PC-3 (cell line): Measurements from ENCODE around the gene SOBP. TPM values are rescaled to one million over a fixed set of nuclear protein-coding genes. Genes with fewer than 3 reads are reported as not detected.

Experiments used
- ATAC-seq: fragments of 200-7000 bp; cut with Tn5 transposase; 2 replicates; pipeline ENCODE4 v1.9.1; 2020; ENCODE audit warnings: mild to moderate bottlenecking, moderate library complexity
- BruUV-seq: library from RNA; stranded (reverse); fragments of 400-500 nt; replicated peaks from 2 replicates; lab custom pipeline; 2021; lab: Mats Ljungman, UMichigan
- CTCF ChIA-PET: fragments of 300-600 bp; sonication (Branson Sonifier 250); formaldehyde crosslinking; loops from one replicate; lab custom pipeline; 2022; ENCODE audit warnings: antibody characterized with exemption; lab: Charles Lee
- POLR2A ChIA-PET: fragments of 300-600 bp; sonication (Branson Sonifier 250); formaldehyde crosslinking; loops from one replicate; lab custom pipeline; 2022; ENCODE audit warnings: antibody characterized with exemption; ENCODE audit not compliant: unreplicated experiment; lab: Charles Lee
- DNase-seq: peaks from one replicate; pipeline ENCODE4 v3.0.0-alpha.2; 2015
- H2AFZ ChIP-seq: fragments of 300-600 bp; sonication (generic); 2 replicates; pipeline ENCODE4 v1.6.0; 2016; ENCODE audit warnings: antibody characterized with exemption, low read length
- H3F3A ChIP-seq: fragments of 300-600 bp; sonication (generic); one replicate; pipeline ENCODE4 v1.6.0; 2017; ENCODE audit warnings: antibody characterized with exemption, low read length, control low read depth, mild to moderate bottlenecking; ENCODE audit not compliant: unreplicated experiment
- H3K27ac ChIP-seq: fragments of 300-600 bp; sonication (generic); 2 replicates; pipeline ENCODE4 v1.5.1; 2016; ENCODE audit warnings: mild to moderate bottlenecking, low read length
- H3K27me3 ChIP-seq: fragments of 300-600 bp; sonication (generic); 2 replicates; pipeline ENCODE4 v1.6.1; 2016; ENCODE audit warnings: low read length, mixed read lengths
- H3K36me3 ChIP-seq: fragments of 300-600 bp; sonication (generic); 2 replicates; pipeline ENCODE4 v1.6.1; 2016; ENCODE audit warnings: low read depth, mixed run types, low read length, mixed read lengths
- H3K4me1 ChIP-seq: fragments of 300-600 bp; sonication (generic); 2 replicates; pipeline ENCODE4 v1.5.1; 2016; ENCODE audit warnings: low read length; ENCODE audit not compliant: insufficient read depth
- H3K4me2 ChIP-seq: fragments of 300-600 bp; sonication (generic); 2 replicates; pipeline ENCODE4 v1.6.0; 2016; ENCODE audit warnings: low read length
- H3K4me3 ChIP-seq: fragments of 300-600 bp; sonication (generic); 2 replicates; pipeline ENCODE4 v1.5.1; 2016; ENCODE audit warnings: mild to moderate bottlenecking, low read length, mixed read lengths
- H3K79me2 ChIP-seq: fragments of 300-600 bp; sonication (generic); 2 replicates; pipeline ENCODE4 v1.6.1; 2017; ENCODE audit warnings: low read length, mixed read lengths
- H3K9ac ChIP-seq: fragments of 300-600 bp; sonication (generic); 2 replicates; pipeline ENCODE4 v1.6.0; 2016; ENCODE audit warnings: mild to moderate bottlenecking, low read length
- H3K9me2 ChIP-seq: fragments of 300-600 bp; sonication (generic); replicated peaks from 2 replicates; pipeline ENCODE4 v1.6.1; 2016; ENCODE audit warnings: mixed run types, low read length, mixed read lengths
- H3K9me3 ChIP-seq: fragments of 300-600 bp; sonication (generic); 2 replicates; pipeline ENCODE4 v1.6.1; 2016; ENCODE audit warnings: low read length, mixed read lengths
- H4K20me1 ChIP-seq: fragments of 300-600 bp; sonication (generic); 2 replicates; pipeline ENCODE4 v1.6.1; 2016; ENCODE audit warnings: low read length, mixed read lengths
- CTCF ChIP-seq: fragments of 300-600 bp; sonication (generic); conservative IDR thresholded peaks from 2 replicates; pipeline ENCODE4 v1.5.1; 2017; ENCODE audit warnings: antibody characterized with exemption, low read depth, mild to moderate bottlenecking, low read length
- EZH2 ChIP-seq: fragments of 300-600 bp; sonication (generic); IDR thresholded peaks from one replicate; pipeline ENCODE4 v1.6.1; 2017; ENCODE audit warnings: antibody characterized with exemption, mild to moderate bottlenecking, low read length; ENCODE audit not compliant: unreplicated experiment
- EZH2phosphoT487 ChIP-seq: fragments of 300-600 bp; sonication (generic); IDR thresholded peaks from 2 replicates; pipeline ENCODE4 v1.6.1; 2018; ENCODE audit warnings: mild to moderate bottlenecking, antibody characterized with exemption, low read length, borderline replicate concordance
- intact Hi-C: fragments of 100-400 bp; cut with micrococcal nuclease; formaldehyde crosslinking; loops from 2 replicates; pipeline ENCODE4 v1.9.0; 2023
- total RNA-seq: library from RNA; depleted of rRNA; stranded (reverse); fragments of >200 nt; gene quantifications from 2 replicates; pipeline ENCODE4 v1.2.3, GENCODE V29; 2014

SOBP gene
- total RNA-seq, 1 experiment from 2014 or later = 0.15 TPM

GRCh38 chr6:107554918-107555317, 65.0 kb downstream of the SOBP start:
- no peak overlapping the region for H3K27ac ChIP-seq
- ChIA-PET CTCF (no interaction called here), POLR2A (no interaction called here)
- no TSS peak for BruUV-seq
- DNase-seq = no peak
- H3K79me2 ChIP-seq = no peaks in the 10 kb centered on the region
- no peaks in the 10 kb centered on the region for H3K9me2 ChIP-seq
- no peaks in the 10 kb centered on the region for H3K36me3 ChIP-seq
- no peak overlapping the region for H2AFZ ChIP-seq
- no peaks in the 10 kb centered on the region for H3K9me3 ChIP-seq
- peaks cover 33% of the 10 kb centered on the region for H3K27me3 ChIP-seq
- ATAC-seq = no peak
- H3F3A ChIP-seq = no peaks in the 10 kb centered on the region
- no peaks in the 10 kb centered on the region for H4K20me1 ChIP-seq
- no peak overlapping the region for H3K9ac ChIP-seq
- no peaks in the 10 kb centered on the region for H3K4me1 ChIP-seq
- H3K4me3 ChIP-seq = no peak overlapping the region
- intact Hi-C loops = no loop called here
- H3K4me2 ChIP-seq = no peak overlapping the region
- TF ChIP-seq EZH2phosphoT487 = no peak
- no peak for TF ChIP-seq EZH2
- no peak for TF ChIP-seq CTCF

GRCh38 chr6:107555449-107555848, 65.5 kb downstream of the SOBP start:
- intact Hi-C loops = no loop called here
- Histone ChIP-seq H3K4me3 (no peak overlapping the region), H4K20me1 (no peaks in the 10 kb centered on the region), H3K79me2 (no peaks in the 10 kb centered on the region), H3F3A (no peaks in the 10 kb centered on the region), H2AFZ (no peak overlapping the region), H3K27ac (no peak overlapping the region), H3K9me3 (no peaks in the 10 kb centered on the region), H3K9ac (no peak overlapping the region), H3K27me3 (peaks cover 38% of the 10 kb centered on the region), H3K9me2 (no peaks in the 10 kb centered on the region), H3K4me1 (no peaks in the 10 kb centered on the region), H3K36me3 (no peaks in the 10 kb centered on the region), H3K4me2 (no peak overlapping the region)
- ATAC-seq (no peak), DNase-seq (no peak)
- TF ChIP-seq EZH2phosphoT487 = no peak
- TF ChIP-seq EZH2 = no peak
- no peak for TF ChIP-seq CTCF
- POLR2A ChIA-PET = no interaction called here
- CTCF ChIA-PET = no interaction called here
- BruUV-seq = no TSS peak

- Histone ChIP-seq H3F3A (no peaks in the 10 kb centered on the region), H3K4me3 (no peak overlapping the region), H4K20me1 (no peaks in the 10 kb centered on the region), H3K4me1 (no peaks in the 10 kb centered on the region), H3K4me2 (no peak overlapping the region), H2AFZ (no peak overlapping the region), H3K36me3 (no peaks in the 10 kb centered on the region), H3K27ac (no peak overlapping the region), H3K9me3 (no peaks in the 10 kb centered on the region), H3K9me2 (no peaks in the 10 kb centered on the region), H3K9ac (no peak overlapping the region), H3K27me3 (peaks cover 45% of the 10 kb centered on the region), H3K79me2 (no peaks in the 10 kb centered on the region)
- ATAC-seq (no peak), DNase-seq (no peak)
- intact Hi-C loops = no loop called here
- POLR2A ChIA-PET = no interaction called here
- no TSS peak for BruUV-seq
- CTCF ChIA-PET = no interaction called here
- no peak for TF ChIP-seq EZH2phosphoT487
- TF ChIP-seq CTCF = no peak
- TF ChIP-seq EZH2 = no peak
These were observed 66.2 kb downstream of the SOBP start for GRCh38 chr6:107556082-107556481.
